Effector CD4-positive, alpha-beta T cell (primary cell): ENCODE results near the gene MYLK.
A peak's percentile ranks its signal among the peaks of the same experiment; 100 is the strongest.
"Not testable (repeated sequence)": the region's sequence is repeated elsewhere in the genome, so short reads cannot be mapped to it uniquely, and the experiment has no call there.

ENCODE experiments used
- DNase-seq: peaks from one replicate; pipeline ENCODE4 v3.0.0-alpha.2; 2020

Gene MYLK

DNA sequence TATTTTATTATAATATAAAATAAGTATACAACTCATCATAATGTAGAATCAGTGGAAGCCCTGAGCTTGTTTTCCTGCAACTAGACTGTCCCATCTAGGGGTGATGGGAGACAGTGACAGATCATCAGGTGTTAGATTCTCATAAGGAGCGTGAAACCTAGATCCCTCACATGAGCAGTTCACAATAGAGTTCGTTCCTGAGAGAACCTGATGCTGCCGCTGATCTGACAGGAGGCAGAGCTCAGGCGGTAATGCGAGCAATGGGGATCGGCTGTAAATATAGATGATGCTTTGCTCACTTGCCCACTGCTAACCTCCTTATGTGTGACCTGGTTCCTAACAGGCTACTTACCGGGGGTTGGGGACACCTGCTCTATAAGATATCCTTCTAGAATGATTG is 272.5 kb downstream of the MYLK start:
- not testable (repeated sequence) for DNase-seq

DNA sequence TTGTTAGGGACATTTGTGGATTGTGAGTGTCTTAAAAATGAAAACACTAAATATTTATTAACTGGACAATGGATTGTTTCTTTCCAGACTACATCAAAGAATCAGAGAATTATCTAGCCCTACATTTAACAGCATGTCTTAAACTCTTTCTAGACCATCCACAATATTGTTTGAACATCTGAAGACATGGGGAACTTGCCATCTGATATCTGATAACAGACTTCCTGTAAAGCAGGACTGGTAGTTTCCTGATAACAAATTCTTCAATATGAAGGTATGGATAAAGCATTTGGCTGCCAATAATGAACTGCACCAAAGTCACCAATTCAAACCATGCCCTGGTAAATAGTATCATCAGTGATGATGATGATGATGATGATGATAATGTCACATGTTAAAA is 273.1 kb downstream of the MYLK start:
- no peak for DNase-seq

DNA sequence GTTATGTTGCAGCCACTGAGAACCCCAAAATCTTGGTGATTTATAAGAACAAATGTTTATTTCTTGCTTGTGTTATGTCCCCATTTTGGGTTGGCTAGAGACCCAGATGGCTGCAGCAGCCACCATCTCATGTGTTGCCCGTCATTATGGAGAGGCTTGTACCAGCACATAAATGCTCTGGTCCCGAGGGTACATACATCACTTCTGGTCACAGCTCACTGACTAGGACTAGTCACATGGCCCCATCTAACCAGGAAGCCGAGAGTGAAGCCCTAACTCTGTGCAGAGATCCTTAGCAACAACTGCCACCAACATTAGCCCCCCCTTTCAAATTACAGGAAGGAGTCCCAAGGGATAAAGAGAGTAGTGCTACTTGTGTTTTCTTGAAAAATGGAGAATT is 273.8 kb downstream of the MYLK start:
- no peak for DNase-seq

DNA sequence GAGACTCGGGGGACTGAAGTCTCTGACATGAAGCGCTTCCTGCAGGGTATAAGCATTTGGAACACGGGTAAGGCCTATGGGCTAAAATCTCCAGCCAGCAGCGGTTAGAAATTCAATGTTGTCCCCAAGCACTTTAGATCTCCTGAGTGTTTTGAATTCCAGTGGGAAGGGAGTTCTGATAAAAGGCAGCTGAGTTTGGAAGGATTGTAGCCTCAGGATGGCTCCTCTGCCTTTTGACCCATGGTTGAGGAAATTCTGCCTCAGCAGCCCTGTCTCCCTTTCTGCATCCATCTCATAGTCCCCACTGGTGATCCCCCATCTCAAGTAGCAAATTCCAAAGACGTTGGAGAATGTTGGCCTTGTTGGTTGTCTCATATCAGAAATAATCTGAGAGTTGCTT is 275.1 kb downstream of the MYLK start:
- DNase-seq, result no peak

DNA sequence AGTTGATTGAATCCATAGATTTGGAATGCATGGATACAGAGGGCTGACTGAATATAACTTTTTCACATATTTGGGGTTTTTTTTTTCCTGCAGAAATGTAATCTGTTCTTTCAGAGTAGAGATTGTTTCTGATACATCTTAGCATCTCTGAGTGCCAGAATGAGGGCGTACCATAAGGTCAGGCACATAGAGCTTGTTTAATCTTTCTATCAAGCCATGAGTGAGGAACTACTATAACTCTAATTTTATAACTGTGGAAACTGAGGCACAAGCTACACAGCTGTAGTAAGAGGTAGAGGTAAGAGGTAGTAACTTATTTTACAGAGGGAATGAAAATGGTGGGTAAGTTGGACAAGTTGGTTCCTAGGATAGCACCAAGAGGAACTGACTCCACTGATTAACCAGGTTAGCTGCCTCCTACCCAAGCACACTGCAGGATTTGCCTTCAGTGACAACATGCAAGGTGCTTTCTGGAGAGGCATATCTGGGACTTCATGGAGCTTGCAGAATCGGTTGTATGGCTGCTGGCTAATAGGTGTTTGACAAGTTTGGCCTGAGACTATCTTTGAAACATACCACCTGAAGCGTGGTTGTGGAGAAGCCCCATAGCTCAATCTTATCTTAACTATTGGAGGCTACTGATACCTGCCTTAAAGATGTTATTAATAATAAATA is 275.7 kb downstream of the MYLK start:
- DNase-seq, result no peak

DNA sequence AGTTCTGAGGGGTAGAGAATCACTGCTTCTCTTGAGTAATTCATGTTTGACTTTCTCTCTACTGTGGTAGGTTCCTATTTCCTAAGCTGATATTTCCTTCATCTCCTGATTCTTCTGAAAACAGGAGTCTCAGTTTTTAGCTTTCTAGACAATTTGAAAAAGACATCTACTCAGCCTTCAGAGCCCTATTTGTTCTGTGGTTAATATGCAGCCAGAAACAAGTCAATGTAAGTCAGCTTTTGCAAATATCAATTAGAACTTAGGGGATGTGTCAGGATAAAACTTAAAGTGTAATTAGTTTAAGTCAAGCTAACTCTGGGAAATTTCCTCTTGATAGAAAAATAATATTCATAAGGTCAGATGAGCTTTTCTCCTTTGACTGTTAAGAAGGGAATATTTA is 277.6 kb downstream of the MYLK start:
- no peak for DNase-seq

DNA sequence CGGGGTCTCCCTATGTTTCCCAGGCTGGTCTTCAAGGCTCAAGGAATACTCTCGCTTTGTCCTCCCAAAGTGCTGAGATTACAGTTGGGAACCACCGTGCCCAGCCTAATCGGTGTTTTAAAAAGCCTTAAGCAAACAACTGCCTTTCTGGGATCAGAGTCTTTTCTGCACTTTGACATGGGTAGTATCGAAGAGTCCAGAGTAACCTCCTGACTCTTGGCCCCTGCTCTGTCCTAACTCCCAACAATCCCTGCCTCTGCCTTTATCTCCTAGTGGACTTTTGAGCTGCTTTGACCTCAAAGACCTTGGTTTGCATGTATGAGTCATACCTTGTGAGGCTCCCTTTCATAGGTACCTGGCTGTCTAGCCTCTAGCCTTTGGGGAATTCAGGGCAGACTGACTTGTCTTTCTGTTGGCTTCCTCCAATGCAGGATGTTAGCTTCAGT is 278.3 kb downstream of the MYLK start:
- DNase-seq, result no peak

DNA sequence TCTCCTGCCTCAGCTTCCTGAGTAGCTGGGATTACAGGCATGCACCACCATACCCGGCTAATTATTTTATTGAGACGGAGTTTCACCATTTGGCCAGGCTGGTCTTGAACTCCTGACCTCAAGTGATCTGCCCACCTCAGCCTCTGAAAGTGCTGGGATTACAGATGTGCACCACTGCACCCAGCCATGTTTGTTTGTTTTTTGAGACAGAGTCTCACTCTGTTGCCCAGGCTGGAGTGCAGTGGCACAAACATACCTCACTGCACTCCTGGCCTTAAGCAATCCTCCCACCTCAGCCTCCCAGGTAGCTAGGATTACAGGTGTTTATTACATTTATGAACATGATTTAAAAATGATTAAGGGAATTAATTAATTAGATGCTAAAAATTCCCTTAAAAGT is 281.0 kb downstream of the MYLK start:
- DNase-seq, result not testable (repeated sequence)

DNA sequence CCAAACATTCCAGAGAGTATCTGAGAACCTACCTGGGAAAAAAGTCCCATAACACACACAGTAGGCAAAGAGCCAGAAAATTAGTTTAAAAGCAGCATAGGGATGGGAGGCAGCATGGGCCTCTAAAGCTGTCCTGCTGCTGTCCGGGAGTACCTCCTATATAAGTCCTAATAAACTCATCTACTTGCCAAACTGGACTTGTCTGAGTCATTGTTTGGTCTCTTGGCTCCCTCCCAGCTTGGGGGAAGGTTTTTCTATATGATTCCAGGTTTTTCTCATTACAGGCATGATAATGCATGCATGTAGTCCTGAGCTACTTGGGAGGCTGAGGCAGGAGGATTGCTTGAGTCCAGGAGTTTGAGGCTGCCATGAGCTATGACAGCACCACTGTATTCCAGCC is 281.8 kb downstream of the MYLK start:
- DNase-seq, result no peak

DNA sequence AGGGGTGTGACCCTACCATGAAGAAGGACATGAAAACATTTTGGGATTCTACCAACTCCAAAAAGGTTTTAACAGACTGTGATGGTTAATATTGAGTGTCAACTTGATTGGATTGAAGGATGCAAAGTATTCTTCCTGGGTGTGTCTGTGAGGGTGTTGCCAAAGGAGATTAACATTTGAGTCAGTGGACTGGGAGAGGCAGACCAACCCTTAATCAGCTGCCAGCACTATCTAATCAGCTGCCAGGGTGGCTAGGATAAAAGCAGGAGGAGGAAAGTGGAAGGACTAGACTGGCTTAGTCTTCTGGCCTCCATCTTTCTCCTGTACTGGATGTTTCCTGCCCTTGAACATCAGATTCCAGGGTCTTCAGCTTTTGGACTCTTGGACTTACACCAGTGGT is 283.3 kb downstream of the MYLK start:
- DNase-seq, result not testable (repeated sequence)

DNA sequence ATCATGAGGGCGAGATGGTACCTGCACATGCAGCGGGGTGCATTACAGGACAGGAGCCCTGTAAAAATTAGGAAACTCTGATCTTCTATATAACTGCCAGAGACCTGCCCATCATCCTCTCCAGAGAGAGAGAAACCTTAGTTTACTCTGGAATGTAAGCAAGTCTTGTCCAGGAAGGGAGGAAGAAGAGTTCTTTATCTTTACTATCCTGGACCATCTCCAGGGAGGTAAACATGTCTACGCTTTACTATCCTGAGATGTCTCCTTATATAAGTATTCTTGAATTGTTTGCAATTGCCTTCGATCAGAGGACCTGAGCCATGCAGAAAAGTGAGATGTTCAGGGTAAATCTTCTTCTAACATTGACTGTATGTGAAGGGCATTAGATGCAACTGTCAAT is 286.6 kb downstream of the MYLK start:
- DNase-seq, result no peak

DNA sequence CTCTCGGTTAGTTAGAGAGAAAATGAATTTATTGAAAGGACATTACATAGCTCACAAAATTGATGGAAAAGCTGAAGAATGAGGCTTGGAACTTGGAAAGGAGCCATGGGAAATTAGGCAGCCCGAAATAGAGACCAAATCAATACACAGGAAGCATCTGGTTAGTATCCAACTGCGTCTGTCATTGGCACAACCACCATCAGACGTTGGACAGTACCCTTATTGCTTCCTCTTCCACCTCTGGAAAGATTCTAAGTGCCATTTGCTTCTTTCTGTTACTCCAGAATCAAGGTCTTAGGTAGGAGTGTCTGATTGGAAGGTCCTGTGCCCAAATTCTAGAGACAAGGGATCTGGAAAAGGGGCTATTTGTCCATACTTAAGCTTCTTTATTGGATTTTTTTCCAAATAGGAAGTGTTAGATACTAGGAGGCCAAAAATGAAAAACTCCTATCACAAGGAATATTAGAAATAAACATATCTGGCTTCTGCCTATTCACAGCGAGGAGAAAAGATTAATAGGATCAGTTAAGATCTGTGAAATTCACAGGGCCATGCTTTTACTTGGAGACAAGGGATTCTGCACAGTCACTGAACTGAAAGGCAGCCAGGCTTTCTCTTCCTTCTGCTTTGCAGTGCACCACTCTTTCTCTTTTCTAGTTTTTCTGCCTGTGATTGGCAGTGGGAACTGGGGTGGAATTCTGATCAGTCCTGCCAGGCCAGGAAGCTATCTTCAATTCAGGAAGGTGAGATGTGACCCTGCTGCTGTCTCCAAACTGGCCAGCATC is 288.5 kb downstream of the MYLK start:
- no peak for DNase-seq

DNA sequence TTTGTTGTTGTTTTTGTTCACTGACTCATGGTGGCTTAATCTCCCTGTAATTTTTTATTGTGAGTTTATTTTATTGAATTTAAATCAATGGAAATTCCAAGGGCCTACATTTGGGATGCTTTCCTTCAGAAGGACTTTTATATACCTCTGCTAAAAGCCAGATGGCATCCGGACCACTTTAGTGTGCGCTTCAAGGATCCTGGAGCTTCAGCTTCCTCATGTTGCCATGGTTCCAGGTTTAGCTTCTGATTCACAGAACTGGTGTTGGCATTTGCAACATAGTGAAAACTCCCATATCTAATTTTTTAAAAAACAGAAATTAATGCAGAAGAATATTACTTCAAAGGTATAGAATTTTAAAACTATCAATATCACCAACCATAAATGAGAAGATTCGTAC is 290.8 kb downstream of the MYLK start:
- DNase-seq, result no peak

DNA sequence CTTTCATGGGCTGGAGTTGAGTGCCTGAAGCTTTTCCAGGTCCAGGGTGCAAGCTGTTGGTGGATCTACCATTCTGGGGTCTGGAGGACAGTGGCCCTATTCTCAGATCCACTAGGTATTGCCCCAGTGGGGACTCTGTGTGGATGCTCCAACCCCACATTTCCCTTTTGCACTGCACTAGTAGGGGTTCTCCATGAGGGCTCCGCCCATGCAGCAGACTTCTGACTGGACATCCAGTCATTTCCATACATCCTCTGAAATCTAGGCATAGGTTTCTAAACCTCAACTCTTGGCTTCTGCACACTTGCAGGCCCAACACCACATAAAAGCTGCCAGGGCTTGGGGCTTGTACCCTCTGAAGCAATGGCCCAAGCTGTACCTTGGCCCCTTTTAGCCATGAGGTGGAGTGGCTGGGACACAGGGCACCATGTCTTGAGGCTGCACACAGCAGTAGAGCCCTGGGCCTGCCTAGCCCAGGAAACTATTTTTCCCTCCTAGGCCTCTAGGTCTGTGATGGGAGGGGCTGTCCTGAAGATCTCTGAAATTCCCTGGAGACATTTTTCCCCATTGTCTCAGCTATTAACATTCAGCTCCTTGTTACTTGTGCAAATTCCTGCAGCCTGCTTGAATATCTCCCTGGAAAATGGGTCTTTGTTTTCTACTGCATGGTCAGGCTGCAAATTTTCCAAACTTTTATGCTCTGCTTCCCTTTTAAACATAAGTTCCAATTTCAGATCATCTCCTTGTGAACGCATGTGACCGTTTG is 293.3 kb downstream of the MYLK start:
- DNase-seq, result no peak

DNA sequence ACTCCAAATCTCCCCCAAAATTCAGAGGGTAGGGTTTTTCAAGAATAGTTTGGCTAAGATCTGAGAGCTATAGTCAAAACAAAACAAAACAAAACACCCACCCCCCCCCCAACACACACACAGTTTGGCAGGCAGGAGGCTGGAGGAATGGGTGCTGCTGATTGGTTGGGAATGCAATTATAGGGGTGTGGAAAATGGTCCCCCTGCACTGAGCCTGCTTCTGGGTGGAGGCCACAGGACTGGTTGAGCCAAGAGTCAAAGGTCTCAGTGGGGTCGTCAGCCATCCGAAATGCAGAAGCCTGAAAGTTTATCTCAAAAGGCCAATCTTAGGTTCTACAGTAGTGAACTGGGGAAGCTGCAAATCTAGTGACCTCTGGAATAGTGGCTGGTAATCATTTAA is 296.7 kb downstream of the MYLK start:
- DNase-seq, result no peak

DNA sequence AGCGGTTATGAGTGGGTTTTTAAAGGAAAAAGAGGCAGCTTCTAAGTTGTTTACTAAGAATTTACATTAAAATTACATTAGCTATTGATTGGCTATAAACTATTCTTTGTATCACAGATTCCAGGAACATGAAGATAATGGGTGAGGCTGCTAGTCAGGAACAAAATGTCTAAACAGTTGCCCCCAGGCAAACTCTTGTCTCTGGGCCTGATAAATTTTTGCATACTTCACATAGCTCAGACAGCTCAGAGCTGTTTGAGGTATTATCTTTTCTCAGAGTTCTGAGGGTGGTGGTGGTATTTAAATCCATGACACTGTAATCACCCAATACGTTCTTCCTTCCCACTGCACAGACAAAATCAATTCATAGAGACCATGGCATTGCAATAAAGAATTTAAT is 297.2 kb downstream of the MYLK start:
- DNase-seq, result no peak

DNA sequence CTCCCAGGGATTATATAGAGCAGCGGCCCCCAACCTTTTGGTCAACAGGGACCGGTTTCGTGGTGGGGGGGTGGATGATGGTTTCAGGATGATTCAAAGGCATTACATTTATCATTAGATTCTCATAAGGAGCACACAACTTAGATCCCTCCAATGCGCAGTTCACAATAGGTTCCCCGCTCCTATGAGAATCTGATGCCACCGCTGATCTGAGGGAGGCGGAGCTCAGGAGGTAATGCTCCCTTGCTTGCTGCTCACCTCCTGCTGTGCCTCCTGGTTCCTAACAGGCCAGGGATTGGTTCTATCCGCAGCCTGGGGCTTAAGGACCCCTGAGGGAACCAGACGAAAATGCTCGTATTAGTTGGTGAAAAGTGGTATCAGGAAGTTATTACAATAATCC is 298.0 kb downstream of the MYLK start:
- no peak for DNase-seq

DNA sequence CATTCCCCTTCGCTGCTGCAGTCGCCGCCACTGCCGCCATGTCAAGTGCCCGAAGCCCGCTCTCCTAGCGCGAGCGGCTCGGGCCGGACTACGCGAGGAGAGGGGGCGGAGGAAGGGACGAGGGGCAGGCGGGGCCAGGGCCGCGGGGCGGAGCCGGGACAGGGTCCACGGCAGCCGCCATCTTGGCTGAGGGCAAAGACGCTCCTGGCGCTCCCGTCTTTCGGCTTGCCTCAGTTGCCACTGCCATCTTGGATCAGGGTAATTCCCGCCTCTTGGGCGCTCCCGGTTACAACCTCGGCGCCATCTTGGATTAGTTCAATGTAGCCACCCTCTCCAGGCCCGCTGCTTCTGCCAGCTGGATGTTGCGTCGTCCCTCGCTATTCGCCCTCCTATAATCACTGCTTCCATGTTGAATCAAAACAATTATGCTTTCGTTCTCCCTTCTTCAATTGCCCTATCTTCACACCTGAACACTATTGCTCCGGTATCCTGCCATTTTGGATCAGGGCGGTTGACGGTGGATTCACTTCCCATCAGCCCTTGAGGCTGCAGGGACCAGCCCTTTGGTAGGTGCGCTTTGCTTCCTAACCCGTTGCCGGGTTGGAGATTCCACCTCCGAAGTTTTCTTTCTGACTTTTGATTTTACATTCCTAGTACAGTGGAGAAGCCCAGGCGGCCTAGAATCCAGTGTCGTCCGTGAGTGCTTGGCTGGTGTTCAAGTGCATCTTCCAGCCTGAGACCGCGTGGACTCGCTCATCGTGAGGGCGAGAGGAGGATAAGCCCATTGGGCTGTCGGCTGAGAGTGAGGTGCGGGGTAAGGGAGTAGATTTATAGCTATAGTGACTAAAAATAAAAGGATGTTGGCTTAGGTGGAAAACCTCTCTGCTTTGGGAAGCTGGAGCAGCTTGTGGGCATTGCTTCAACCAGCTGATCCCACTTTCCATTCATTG is 298.9 kb downstream of the MYLK start, which contains the start of gene HACD2:
Gene HACD2, minus strand, starts transcription at position 66 of the 950 bp plus-strand sequence. Its CDS starts 26 bp downstream, at position 40.
- peak; percentile 92 for DNase-seq

DNA sequence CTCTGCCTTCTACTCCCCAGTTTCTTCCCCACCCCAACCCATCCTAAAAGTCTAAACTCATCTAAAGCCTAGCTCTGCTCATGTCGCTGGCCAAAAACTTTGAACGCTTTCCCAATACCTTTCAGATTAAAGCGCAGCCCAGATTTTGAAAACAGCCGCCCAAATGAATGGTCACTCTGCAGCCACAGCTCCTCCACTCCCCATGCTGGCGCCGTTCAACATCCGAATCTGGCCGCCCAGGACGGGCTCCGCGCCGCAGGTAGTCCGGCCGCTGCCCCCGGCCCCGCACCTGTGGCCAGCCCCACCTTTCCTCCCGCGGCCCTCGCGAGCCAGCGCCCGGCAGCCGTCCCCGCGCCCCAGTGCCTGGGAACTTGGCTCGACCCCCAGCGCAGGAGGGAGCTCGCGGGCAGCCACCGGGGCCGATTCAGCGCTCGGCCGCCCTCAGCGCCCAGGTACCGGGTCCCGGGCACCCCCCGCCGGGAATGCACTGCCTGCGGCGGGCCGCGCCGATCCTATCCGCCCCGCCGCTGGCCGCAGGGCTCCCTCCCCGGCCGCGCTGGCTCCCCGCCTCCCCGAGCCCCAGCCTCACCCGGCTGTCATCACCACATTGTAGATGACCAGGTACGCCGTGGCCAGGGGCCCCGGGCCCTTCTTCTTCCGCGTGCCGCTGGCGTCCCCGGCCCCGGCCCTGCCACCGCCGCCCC is 299.7 kb downstream of the MYLK start:
- DNase-seq, result no peak

DNA sequence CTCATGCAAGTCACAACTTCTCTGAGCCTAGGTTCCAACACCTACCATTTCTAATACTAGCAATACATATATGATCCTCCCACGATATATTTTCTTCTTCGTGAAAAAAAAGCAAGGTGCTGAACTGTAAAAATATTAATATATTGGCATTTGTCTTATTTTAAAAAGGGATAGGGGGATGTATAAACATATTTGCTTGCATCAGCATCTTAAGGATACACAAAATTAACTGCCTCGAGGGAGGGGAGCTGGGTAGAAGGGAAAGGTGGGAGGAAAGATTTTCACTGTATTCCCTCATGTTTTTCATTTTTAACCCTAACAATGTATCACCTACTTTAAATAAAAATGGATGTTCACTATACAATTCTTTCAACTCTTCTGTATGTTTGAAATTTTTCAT is 300.6 kb downstream of the MYLK start:
- no peak for DNase-seq

DNA sequence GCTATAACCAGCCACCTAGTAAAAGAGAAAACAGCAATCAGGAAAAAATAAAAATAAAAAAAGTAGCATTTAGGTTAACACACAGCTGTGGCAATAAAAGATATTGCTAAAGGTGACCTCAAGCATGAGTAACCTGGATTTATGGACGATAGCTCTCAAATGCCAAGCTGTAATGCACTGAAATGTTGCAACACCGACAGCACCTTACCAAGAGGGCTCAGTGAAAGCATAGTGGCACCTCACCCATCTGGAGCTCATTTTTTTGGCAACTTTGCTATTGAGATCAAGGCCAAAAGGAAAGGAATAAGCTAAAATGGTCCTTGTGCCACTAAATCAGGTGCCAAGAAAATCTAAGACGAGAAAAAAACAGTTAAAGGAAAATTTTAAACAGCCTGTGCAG is 301.8 kb downstream of the MYLK start:
- DNase-seq, result no peak

DNA sequence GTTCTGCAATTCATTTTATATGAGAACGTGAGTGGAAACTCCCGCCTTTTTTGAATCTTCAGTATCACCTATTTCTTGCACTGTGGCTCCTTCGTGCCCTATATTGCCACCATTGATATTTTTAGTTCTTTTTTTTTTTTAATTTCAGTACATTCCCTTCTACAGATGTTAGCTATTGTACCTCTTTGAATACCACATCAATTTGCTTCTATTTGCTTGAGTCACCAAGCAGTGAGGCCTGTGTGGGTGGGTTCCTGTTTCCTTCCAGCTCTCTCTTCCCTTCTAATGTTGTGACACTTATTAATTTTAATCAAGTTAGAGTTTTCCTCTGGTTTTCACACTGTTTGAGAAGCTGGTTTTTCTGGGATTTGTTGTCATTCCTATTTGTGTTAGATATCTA is 308.0 kb downstream of the MYLK start:
- DNase-seq, result no peak
